Activated CD8-positive, alpha-beta memory T cell treated with anti-CD3 and anti-CD28 coated beads, Interleukin-2, amount 50 U/mL, for 24 hours (primary cell): ENCODE measurements around the gene DOCK10.
A peak's percentile ranks its signal among the peaks of the same experiment; 100 is the strongest.

Experiments
- DNase-seq: peaks from one replicate; pipeline ENCODE4 v3.0.0-alpha.2; 2020; ENCODE audit errors: extremely low read depth

Gene DOCK10

DNA sequence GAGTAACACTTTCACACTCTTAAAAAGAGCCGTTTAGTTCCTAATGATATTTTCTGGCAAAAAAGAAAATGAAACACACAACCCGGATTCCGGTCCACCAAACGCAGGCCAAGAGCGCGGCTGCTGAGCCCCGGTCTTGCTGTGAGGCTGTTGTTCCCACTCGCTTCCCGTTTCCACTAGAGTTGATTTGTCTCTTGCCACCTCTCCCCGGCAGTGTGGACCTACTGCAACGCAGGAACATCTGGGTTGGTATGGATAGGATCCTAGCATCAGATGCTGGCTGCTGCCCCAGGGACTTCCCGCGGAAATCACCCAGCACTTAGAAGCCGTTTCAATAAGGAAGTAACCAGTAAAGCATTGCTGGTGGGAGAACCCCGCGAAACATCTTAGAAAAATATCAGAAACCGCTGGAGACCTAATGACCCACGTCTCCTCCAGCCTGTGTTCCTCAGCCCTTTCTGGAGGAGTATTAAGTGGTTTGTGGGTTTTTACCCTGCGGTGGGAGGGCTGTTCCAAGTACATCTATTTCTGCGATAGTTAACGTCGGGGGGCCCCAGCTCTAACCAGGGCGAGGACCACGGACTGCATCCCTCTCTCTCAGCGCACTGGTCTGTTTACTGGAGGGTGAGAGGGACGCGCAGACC is 939 bp downstream of the DOCK10 start:
- peak; percentile 46 for DNase-seq

- DNase-seq = no peak
These were observed 1.4 kb downstream of the DOCK10 start for GRCh38 chr2:225040856-225041206.

GRCh38 chr2:225040142-225040541 is 2.1 kb downstream of the DOCK10 start:
- DNase-seq = no peak

DNA sequence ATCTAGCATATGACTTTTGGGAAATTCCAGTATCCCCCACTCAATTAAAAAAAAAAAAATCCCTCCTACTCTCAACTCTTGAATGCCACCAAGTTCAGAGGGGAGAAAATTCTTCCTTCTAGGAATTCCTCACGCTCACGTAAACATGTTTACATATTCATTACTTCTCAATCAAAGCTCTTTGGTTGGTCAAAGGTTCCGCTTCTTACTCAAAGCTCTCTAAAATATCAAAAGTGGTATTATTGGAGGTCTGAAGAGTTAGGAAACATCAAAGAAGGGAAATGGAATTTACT is 4.1 kb downstream of the DOCK10 start:
- no peak for DNase-seq

GRCh38 chr2:225037415-225038230 is 4.6 kb downstream of the DOCK10 start:
- DNase-seq = no peak

DNA sequence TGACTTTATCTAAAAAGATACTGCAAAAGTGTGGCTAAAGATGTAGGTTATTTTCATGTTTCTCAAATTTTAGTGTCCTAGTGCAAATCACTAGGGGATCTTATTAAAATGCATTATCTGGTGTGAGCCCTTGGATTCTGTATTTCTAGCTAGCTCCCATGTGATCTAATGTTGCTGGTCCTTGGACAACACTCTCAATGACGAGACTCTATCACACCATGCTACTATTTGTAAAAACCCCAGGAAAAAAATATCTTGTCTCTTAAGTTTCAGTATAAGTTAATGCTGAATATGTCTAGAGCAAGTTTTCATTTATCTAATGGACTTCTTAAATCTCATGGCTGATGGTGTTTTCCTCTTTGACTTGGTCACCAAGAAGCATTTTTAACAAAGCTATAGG is 5.8 kb downstream of the DOCK10 start:
- no peak for DNase-seq

DNA sequence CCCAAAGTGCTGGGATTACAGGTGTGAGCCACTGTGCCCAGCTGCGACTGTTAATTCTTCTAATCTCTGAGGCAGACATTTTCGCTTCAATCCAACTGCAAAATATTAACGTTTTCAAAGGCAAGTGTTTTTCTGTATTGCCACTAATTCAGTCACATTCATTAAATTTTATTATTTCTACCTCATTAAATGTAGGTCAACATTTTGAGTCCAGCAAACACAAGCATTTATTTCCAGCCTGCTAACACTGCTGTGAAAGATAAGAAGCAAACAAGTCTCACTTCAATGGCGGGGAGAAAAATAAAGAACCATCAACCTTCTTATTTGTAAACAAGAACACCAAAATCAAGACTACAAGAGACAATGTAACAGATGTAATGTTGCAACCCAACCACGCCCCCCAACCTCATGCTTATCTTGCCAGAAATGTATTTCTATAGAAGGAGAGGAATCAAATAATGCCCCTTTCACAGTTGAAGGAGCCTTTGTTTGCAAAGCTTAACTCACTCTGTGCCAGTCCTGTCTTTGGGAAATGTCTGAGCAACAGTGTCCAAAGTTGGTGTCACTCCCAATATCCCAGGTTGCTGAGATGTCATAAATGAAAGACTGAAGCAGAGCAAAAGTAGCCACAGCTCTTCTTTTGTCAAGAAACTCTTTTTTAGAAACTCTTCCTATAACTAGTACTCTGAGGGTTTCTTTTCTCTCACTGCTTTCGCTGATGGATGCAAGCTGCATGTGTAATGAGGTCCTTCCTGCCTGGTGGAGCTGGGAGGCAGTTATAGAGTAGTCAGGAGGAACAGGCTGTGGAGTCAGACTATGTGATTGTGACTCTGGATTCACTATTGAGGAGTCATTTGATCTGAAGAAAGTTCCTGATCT is 8.6 kb downstream of the DOCK10 start:
- DNase-seq = no peak

- DNase-seq = no peak
These were observed 10.0 kb downstream of the DOCK10 start for GRCh38 chr2:225032246-225032645.

GRCh38 chr2:225031599-225031998 is 10.7 kb downstream of the DOCK10 start:
- DNase-seq = no peak

GRCh38 chr2:225030893-225031292 is 11.4 kb downstream of the DOCK10 start:
- DNase-seq = no peak

- DNase-seq = no peak
These were observed 12.1 kb downstream of the DOCK10 start for GRCh38 chr2:225030203-225030602.

DNA sequence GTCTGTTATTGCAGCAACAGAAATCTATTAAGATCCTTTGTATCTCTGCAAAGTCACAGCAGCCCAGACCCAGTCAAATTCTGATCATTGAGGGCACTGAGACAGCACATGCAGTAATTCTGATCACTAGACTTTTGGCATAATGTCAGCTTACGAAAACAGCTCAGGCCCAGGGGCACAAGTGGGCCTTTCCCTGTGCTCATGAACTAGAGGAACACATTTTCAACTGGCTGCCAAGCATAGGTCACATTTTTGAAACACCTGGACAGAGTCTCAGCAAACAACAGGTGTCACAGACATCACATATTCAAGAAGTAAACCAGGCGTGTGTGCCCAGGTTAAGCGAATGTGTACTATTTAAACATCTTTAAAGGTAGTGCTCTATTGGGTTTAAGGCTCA is 13.7 kb downstream of the DOCK10 start:
- no peak for DNase-seq

- DNase-seq = no peak
These were observed 15.1 kb downstream of the DOCK10 start for GRCh38 chr2:225027061-225027762.

GRCh38 chr2:225025917-225026571 is 16.2 kb downstream of the DOCK10 start:
- DNase-seq = no peak

GRCh38 chr2:225022188-225022587 is 20.1 kb downstream of the DOCK10 start:
- DNase-seq = no peak

- DNase-seq = no peak
These were observed 22.0 kb downstream of the DOCK10 start for GRCh38 chr2:225020168-225020849.

DNA sequence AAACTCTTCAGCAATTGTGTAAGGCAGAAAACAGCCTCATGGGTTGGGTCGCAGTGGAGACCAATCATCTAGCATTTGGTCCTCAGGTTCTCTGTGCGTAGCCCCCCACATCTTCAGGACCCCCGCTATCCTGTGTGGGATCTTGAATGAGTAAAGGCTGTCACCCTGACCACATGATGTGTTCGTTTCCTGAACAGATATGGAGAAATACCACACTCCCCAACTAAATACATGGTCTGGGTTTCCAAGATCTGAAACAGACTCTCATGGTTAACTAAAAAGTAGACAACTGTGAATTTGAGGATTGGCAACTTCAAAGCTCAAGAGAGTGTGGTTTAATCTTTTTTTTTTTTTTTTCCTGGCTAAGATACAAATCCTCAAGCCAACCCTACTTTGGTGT is 23.2 kb downstream of the DOCK10 start:
- no peak for DNase-seq

DNA sequence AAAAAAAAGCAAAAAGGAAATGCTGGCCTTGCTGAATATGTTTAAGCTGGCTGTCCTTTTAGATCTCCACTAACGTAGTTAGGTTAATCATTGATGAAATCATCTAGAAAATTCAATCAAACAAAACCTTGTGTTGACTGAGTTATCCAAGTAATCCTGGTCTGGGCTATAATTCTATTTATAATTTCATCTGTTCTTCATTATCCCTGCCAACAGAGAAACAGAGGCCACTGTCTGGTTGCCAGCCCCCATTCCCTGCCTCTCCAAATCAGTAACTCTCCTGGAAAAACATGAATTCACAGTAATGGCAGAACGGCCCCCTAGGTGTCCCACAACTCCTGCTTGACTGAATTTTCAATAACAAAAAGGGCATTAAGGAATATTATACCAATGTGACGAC is 24.6 kb downstream of the DOCK10 start:
- DNase-seq = no peak

- no peak for DNase-seq
These were observed 25.1 kb downstream of the DOCK10 start for GRCh38 chr2:225017098-225017685.
